ENCODE data around the gene IRX1. TPM values are rescaled to one million over a fixed set of nuclear protein-coding genes. Genes with fewer than 3 reads are reported as not detected.
A peak's percentile ranks its signal among the peaks of the same experiment; 100 is the strongest.

Gene IRX1
- total RNA-seq, 1 donor from 2014 or later, result 0.62 TPM

GRCh38 chr5:3599226-3600105 is 3.8 kb downstream of the IRX1 start:
- DNase-seq (ENCODE audit: low spot score) (no peak), ATAC-seq (no peak)
- intact Hi-C loops (cut with DNase I), result no loop called here

GRCh38 chr5:3600106-3601060 is 4.8 kb downstream of the IRX1 start:
- ATAC-seq (no peak), DNase-seq (ENCODE audit: low spot score) (no peak)
- intact Hi-C loops (cut with DNase I), result no loop called here

GRCh38 chr5:3601061-3601710 is 5.6 kb downstream of the IRX1 start:
- intact Hi-C loops (cut with DNase I), result no loop called here
- no peak for ATAC-seq

GRCh38 chr5:3601911-3602782 is 6.5 kb downstream of the IRX1 start:
- no peak for ATAC-seq
- DNase-seq (ENCODE audit: low spot score), result no peak
- intact Hi-C loops (cut with DNase I), result no loop called here

More at GRCh38 chr5:3601061-3601710, 5.6 kb downstream of the IRX1 start:
- DNase-seq (ENCODE audit: low spot score), result no peak

- ATAC-seq (peak; percentile 73), DNase-seq (ENCODE audit: low spot score) (peak; percentile 66)
- intact Hi-C loops (cut with DNase I), result no loop called here
Observed at GRCh38 chr5:3602785-3603502, 7.3 kb downstream of the IRX1 start.

- ATAC-seq (no peak), DNase-seq (ENCODE audit: low spot score) (no peak)
- intact Hi-C loops (cut with DNase I), result no loop called here
Observed at GRCh38 chr5:3604501-3604900, 8.9 kb downstream of the IRX1 start.

- ATAC-seq (no peak), DNase-seq (ENCODE audit: low spot score) (no peak)
- intact Hi-C loops (cut with DNase I), result no loop called here
Observed at GRCh38 chr5:3605298-3606010, 9.8 kb downstream of the IRX1 start.

- DNase-seq (ENCODE audit: low spot score) (no peak), ATAC-seq (peak; percentile 18)
- intact Hi-C loops (cut with DNase I), result no loop called here
Observed at GRCh38 chr5:3606121-3606831, 10.6 kb downstream of the IRX1 start.

GRCh38 chr5:3607541-3608181 is 12.0 kb downstream of the IRX1 start:
- DNase-seq (ENCODE audit: low spot score) (no peak), ATAC-seq (no peak)
- intact Hi-C loops (cut with DNase I), result no loop called here

GRCh38 chr5:3609120-3609681 is 13.6 kb downstream of the IRX1 start:
- ATAC-seq (no peak), DNase-seq (ENCODE audit: low spot score) (no peak)
- intact Hi-C loops (cut with DNase I), result no loop called here

- ATAC-seq (no peak), DNase-seq (ENCODE audit: low spot score) (no peak)
- intact Hi-C loops (cut with DNase I), result no loop called here
Observed at GRCh38 chr5:3612591-3613042, 17.0 kb downstream of the IRX1 start.

- intact Hi-C loops (cut with DNase I), result no loop called here
- DNase-seq (ENCODE audit: low spot score) (no peak), ATAC-seq (no peak)
Observed at GRCh38 chr5:3613726-3614125, 18.1 kb downstream of the IRX1 start.

- no peak for DNase-seq (ENCODE audit: low spot score)
- no peak for ATAC-seq
- intact Hi-C loops (cut with DNase I), result no loop called here
Observed at GRCh38 chr5:3615217-3615616, 19.6 kb downstream of the IRX1 start.

GRCh38 chr5:3615829-3616228 is 20.2 kb downstream of the IRX1 start:
- DNase-seq (ENCODE audit: low spot score), result no peak
- no peak for ATAC-seq
- intact Hi-C loops (cut with DNase I), result no loop called here

- DNase-seq (ENCODE audit: low spot score), result no peak
- intact Hi-C loops (cut with DNase I), result no loop called here
- ATAC-seq, result no peak
Observed at GRCh38 chr5:3619579-3619978, 23.9 kb downstream of the IRX1 start.

GRCh38 chr5:3622961-3623360 is 27.3 kb downstream of the IRX1 start:
- DNase-seq (ENCODE audit: low spot score) (no peak), ATAC-seq (no peak)
- intact Hi-C loops (cut with DNase I), result no loop called here
